H1 (cell line): ENCODE results near the gene MYO7B. TPM values are rescaled to one million over a fixed set of nuclear protein-coding genes. Genes with fewer than 3 reads are reported as not detected.

ENCODE experiments used
- CTCF ChIA-PET: fragments of 300-600 bp; sonication (Branson Sonifier 250); formaldehyde crosslinking; loops from one replicate; lab custom pipeline; 2021; ENCODE audit not compliant: partially characterized antibody; lab: Charles Lee
- POLR2A ChIA-PET: fragments of 300-600 bp; sonication (Branson Sonifier 250); formaldehyde crosslinking; loops from one replicate; lab custom pipeline; 2021; ENCODE audit warnings: inconsistent platforms; ENCODE audit not compliant: partially characterized antibody; lab: Charles Lee
- DNase-seq, 2 experiments: peaks; one replicate each; pipeline versions ENCODE4 v3.0.0 to v3.0.0-alpha.2; 2010 to 2022; ENCODE audit warnings: low spot score in 2 of 2, low read depth in 1 of 2, mixed read lengths in 1 of 2
- FAIRE-seq: peaks from 2 replicates; lab custom pipeline; 2011; peaks lifted over from hg19 to GRCh38; lab: Jason Lieb, UNC
- H2AFZ ChIP-seq: 2 replicates; pipeline ENCODE4 v1.8.1; 2012; ENCODE audit warnings: low read length, inconsistent platforms
- H2AK5ac ChIP-seq: 2 replicates; pipeline ENCODE4 v1.6.1; 2013; ENCODE audit warnings: low read depth, low read length
- H2BK120ac ChIP-seq: replicated peaks from 2 replicates; pipeline ENCODE3; 2013; ENCODE audit warnings: low read depth, low read length, inconsistent platforms
- H2BK12ac ChIP-seq: 2 replicates; pipeline ENCODE4 v1.6.1; 2013; ENCODE audit warnings: low read depth, low read length
- H2BK15ac ChIP-seq: 2 replicates; pipeline ENCODE4 v1.6.1; 2013; ENCODE audit warnings: low read length
- H2BK20ac ChIP-seq: 2 replicates; pipeline ENCODE4 v1.6.1; 2013; ENCODE audit warnings: low read length
- H2BK5ac ChIP-seq: 2 replicates; pipeline ENCODE4 v1.6.1; 2013; ENCODE audit warnings: low read depth, low read length
- H3K14ac ChIP-seq: 2 replicates; pipeline ENCODE4 v1.6.1; 2013; ENCODE audit warnings: inconsistent platforms; ENCODE audit not compliant: insufficient read length
- H3K18ac ChIP-seq: 2 replicates; pipeline ENCODE4 v1.6.1; 2013; ENCODE audit warnings: low read length; ENCODE audit errors: extremely low read depth
- H3K23ac ChIP-seq: 2 replicates; pipeline ENCODE4 v1.6.1; 2013; ENCODE audit warnings: inconsistent platforms; ENCODE audit not compliant: insufficient read length
- H3K23me2 ChIP-seq: 2 replicates; pipeline ENCODE4 v1.6.1; 2013; ENCODE audit warnings: low read depth, low read length
- H3K27ac ChIP-seq: 2 replicates; pipeline ENCODE4 v1.6.1; 2011; ENCODE audit warnings: low read depth, low read length, inconsistent platforms
- H3K27me3 ChIP-seq, 4 experiments: replicated peaks in 1 of 4; 1 replicate in 1 of 4; 2 replicates in 3 of 4; pipeline versions ENCODE4 v1.6.1 to v1.8.1; 2011 to 2013; ENCODE audit warnings: low read length in 3 of 4, mild to moderate bottlenecking in 3 of 4, inconsistent platforms in 2 of 4, mixed read lengths in 2 of 4, moderate library complexity in 1 of 4; ENCODE audit not compliant: control insufficient read depth in 3 of 4, insufficient read depth in 3 of 4; ENCODE audit errors: extremely low read depth in 1 of 4
- H3K36me3 ChIP-seq, 4 experiments: 2 replicates each; pipeline versions ENCODE4 v1.6.1 to v1.8.1; 2011 to 2013; ENCODE audit warnings: mild to moderate bottlenecking in 4 of 4, low read length in 3 of 4, moderate library complexity in 2 of 4, control low read depth in 1 of 4, inconsistent platforms in 1 of 4; ENCODE audit not compliant: insufficient read depth in 4 of 4, control insufficient read depth in 2 of 4
- H3K4ac ChIP-seq: replicated peaks from 2 replicates; pipeline ENCODE3; 2013; ENCODE audit warnings: low read length, low read depth, mixed read lengths, inconsistent platforms; ENCODE audit not compliant: insufficient read length
- H3K4me1 ChIP-seq, 4 experiments: replicated peaks in 1 of 4; 1 replicate in 1 of 4; 2 replicates in 3 of 4; pipeline versions ENCODE4 v1.6.1 to v1.8.1; 2011 to 2013; ENCODE audit warnings: low read length in 3 of 4, inconsistent platforms in 2 of 4, mixed read lengths in 1 of 4; ENCODE audit not compliant: insufficient read depth in 4 of 4, control insufficient read depth in 3 of 4
- H3K4me2 ChIP-seq, 2 experiments: 2 replicates each; pipeline versions ENCODE4 v1.6.1 to v1.8.1; 2011 to 2013; ENCODE audit warnings: low read depth in 2 of 2, low read length in 2 of 2, control low read depth in 1 of 2, inconsistent platforms in 1 of 2, mild to moderate bottlenecking in 1 of 2; ENCODE audit not compliant: insufficient read depth in 1 of 2
- H3K4me3 ChIP-seq, 4 experiments: fragments of 200-600, 300-600 bp in 1 of 4; sonication (generic), shearing (Covaris generic), sonication (Bioruptor Twin) in 1 of 4; 2 replicates each; pipeline versions ENCODE4 v1.5.1 to v1.8.1; 2011 to 2016; ENCODE audit warnings: low read length in 4 of 4, low read depth in 3 of 4, control low read depth in 2 of 4, inconsistent platforms in 2 of 4, mild to moderate bottlenecking in 2 of 4, mixed read lengths in 1 of 4, moderate library complexity in 1 of 4; ENCODE audit not compliant: insufficient read depth in 2 of 4; ENCODE audit errors: extremely low read depth in 1 of 4
- H3K56ac ChIP-seq: replicated peaks from 2 replicates; pipeline ENCODE3; 2013; ENCODE audit warnings: low read depth, mild to moderate bottlenecking, mixed read lengths, low read length, inconsistent platforms; ENCODE audit not compliant: insufficient read length
- H3K79me1 ChIP-seq: 2 replicates; pipeline ENCODE4 v1.6.1; 2013; ENCODE audit warnings: low read depth, low read length, control low read depth
- H3K79me2 ChIP-seq, 2 experiments: 2 replicates each; pipeline versions ENCODE4 v1.6.1 to v1.8.1; 2012 to 2013; ENCODE audit warnings: low read length in 2 of 2, mild to moderate bottlenecking in 2 of 2, inconsistent platforms in 1 of 2; ENCODE audit not compliant: insufficient read depth in 2 of 2, control insufficient read depth in 1 of 2
- H3K9ac ChIP-seq, 4 experiments: replicated peaks in 1 of 4; 1 replicate in 1 of 4; 2 replicates in 3 of 4; pipeline versions ENCODE4 v1.6.1 to v1.8.1; 2011 to 2013; ENCODE audit warnings: low read depth in 3 of 4, low read length in 3 of 4, control low read depth in 2 of 4, mild to moderate bottlenecking in 2 of 4, moderate library complexity in 2 of 4, inconsistent platforms in 1 of 4; ENCODE audit errors: extremely low read depth in 1 of 4
- H3K9me3 ChIP-seq, 2 experiments: 2 replicates each; pipeline versions ENCODE4 v1.6.1 to v1.8.1; 2012 to 2013; ENCODE audit warnings: mild to moderate bottlenecking in 2 of 2, moderate library complexity in 2 of 2, control low read depth in 1 of 2, inconsistent platforms in 1 of 2, low read depth in 1 of 2, low read length in 1 of 2, mixed read lengths in 1 of 2; ENCODE audit not compliant: insufficient read depth in 2 of 2
- H4K20me1 ChIP-seq, 2 experiments: replicated peaks in 1 of 2; 2 replicates each; pipeline versions ENCODE3 to v1.8.1; 2011 to 2013; ENCODE audit warnings: inconsistent platforms in 2 of 2, low read length in 2 of 2, mild to moderate bottlenecking in 1 of 2; ENCODE audit not compliant: insufficient read depth in 2 of 2, control insufficient read depth in 1 of 2
- H4K5ac ChIP-seq: 2 replicates; pipeline ENCODE4 v1.6.1; 2013; ENCODE audit warnings: low read length, low read depth, mixed read lengths, inconsistent platforms; ENCODE audit not compliant: insufficient read length
- H4K8ac ChIP-seq: 2 replicates; pipeline ENCODE4 v1.8.0; 2013; ENCODE audit warnings: mild to moderate bottlenecking, moderate library complexity, low read length, inconsistent platforms; ENCODE audit not compliant: insufficient read depth; ENCODE audit errors: extremely low read depth
- H4K91ac ChIP-seq: replicated peaks from 2 replicates; pipeline ENCODE3; 2013; ENCODE audit warnings: low read length, mixed read lengths, inconsistent platforms; ENCODE audit not compliant: insufficient read length
- BACH1 ChIP-seq: IDR thresholded peaks from 2 replicates; pipeline ENCODE4 v1.6.1; 2012; ENCODE audit warnings: low read length, improper control_type of control experiment
- BRCA1 ChIP-seq: IDR thresholded peaks from 2 replicates; pipeline ENCODE4 v1.6.1; 2012; ENCODE audit warnings: low read depth, low read length, improper control_type of control experiment
- CBX5 ChIP-seq: fragments of 300-800, 300-1000 bp; sonication (generic); IDR thresholded peaks from 2 replicates; pipeline ENCODE4 v1.7.1; 2016; ENCODE audit warnings: antibody characterized with exemption, low read length, low read depth
- HDAC2 ChIP-seq, 2 experiments: fragments of 300-600 bp in 1 of 2; sonication (generic) in 1 of 2; IDR thresholded peaks; 2 replicates each; pipeline ENCODE4 v1.6.1; 2011 to 2012; ENCODE audit warnings: low read depth in 2 of 2, low read length in 2 of 2, mild to moderate bottlenecking in 2 of 2, moderate library complexity in 2 of 2, borderline replicate concordance in 1 of 2, inconsistent platforms in 1 of 2
- NANOG ChIP-seq: IDR thresholded peaks from 2 replicates; pipeline ENCODE4 v1.6.1; 2011; ENCODE audit warnings: low read length, low read depth, mild to moderate bottlenecking, inconsistent platforms; ENCODE audit not compliant: insufficient read depth, poor library complexity, severe bottlenecking
- RFX5 ChIP-seq: IDR thresholded peaks from 2 replicates; pipeline ENCODE4 v1.6.1; 2011; ENCODE audit warnings: low read depth, low read length, improper control_type of control experiment, borderline replicate concordance
- RNF2 ChIP-seq: fragments of 200-900, 300-1000 bp; sonication (generic); IDR thresholded peaks from 2 replicates; pipeline ENCODE4 v1.7.1; 2016; ENCODE audit warnings: borderline replicate concordance, low read depth, mild to moderate bottlenecking, antibody characterized with exemption, low read length; ENCODE audit not compliant: poor library complexity, severe bottlenecking; ENCODE audit errors: missing control alignments
- SAP30 ChIP-seq: fragments of 300-600 bp; sonication (generic); IDR thresholded peaks from 2 replicates; pipeline ENCODE4 v1.7.1; 2012; ENCODE audit warnings: low read length, moderate library complexity, mild to moderate bottlenecking, inconsistent platforms; ENCODE audit not compliant: insufficient read depth, insufficient replicate concordance
- SRF ChIP-seq: IDR thresholded peaks from 2 replicates; pipeline ENCODE4 v1.6.1; 2011; ENCODE audit warnings: mild to moderate bottlenecking, low read depth, low read length, moderate library complexity
- TCF12 ChIP-seq: IDR thresholded peaks from 2 replicates; pipeline ENCODE4 v1.6.1; 2011; ENCODE audit warnings: low read depth, mild to moderate bottlenecking, low read length
- WGBS, 2 experiments: shearing (Covaris generic) in 1 of 2; methylation state at CpG; one replicate each; pipeline versions ENCODE4 v1.1.6 to v1.1.7; 2013 to 2015; ENCODE audit warnings: low lambda C conversion rate in 2 of 2, mixed read lengths in 2 of 2, inconsistent platforms in 1 of 2, low coverage in 1 of 2, missing lambda C conversion rate in 1 of 2; ENCODE audit not compliant: insufficient replicate concordance in 2 of 2, insufficient coverage in 1 of 2, insufficient read length in 1 of 2; ENCODE audit errors: extremely low coverage in 1 of 2, missing lambda C conversion rate in 1 of 2; 5-methylcytosine and 5-hydroxymethylcytosine counted together
- polyA plus RNA-seq, 7 experiments: library from polyadenylated mRNA; depleted of rRNA in 3 of 7; stranded (reverse) in 5 of 7; unstranded in 2 of 7; fragments of >200 nt in 5 of 7; fragments of 200-250 nt in 2 of 7; gene quantifications; 1 replicate in 5 of 7; 2 replicates in 1 of 7; 4 replicates in 1 of 7; pipeline versions ENCODE4 v1.2.1 to v1.2.3, GENCODE V29; 2011 to 2013; ENCODE audit warnings: missing spikeins in 2 of 7, mixed read lengths in 2 of 7
- total RNA-seq: library from RNA; stranded (reverse); fragmentation: NEBNext Ultra II Directional; extraction: Animal tissue kit (Norgen Biotek cat#: 25700); gene quantifications from 2 replicates; pipeline ENCODE4 v1.2.1, GENCODE V29; 2021

Gene MYO7B
- total and polyA plus RNA-seq, 2 of the 8 experiments (the other 6 are each of a cell fraction or from before 2014, with no cell fraction given): not detected

DNA sequence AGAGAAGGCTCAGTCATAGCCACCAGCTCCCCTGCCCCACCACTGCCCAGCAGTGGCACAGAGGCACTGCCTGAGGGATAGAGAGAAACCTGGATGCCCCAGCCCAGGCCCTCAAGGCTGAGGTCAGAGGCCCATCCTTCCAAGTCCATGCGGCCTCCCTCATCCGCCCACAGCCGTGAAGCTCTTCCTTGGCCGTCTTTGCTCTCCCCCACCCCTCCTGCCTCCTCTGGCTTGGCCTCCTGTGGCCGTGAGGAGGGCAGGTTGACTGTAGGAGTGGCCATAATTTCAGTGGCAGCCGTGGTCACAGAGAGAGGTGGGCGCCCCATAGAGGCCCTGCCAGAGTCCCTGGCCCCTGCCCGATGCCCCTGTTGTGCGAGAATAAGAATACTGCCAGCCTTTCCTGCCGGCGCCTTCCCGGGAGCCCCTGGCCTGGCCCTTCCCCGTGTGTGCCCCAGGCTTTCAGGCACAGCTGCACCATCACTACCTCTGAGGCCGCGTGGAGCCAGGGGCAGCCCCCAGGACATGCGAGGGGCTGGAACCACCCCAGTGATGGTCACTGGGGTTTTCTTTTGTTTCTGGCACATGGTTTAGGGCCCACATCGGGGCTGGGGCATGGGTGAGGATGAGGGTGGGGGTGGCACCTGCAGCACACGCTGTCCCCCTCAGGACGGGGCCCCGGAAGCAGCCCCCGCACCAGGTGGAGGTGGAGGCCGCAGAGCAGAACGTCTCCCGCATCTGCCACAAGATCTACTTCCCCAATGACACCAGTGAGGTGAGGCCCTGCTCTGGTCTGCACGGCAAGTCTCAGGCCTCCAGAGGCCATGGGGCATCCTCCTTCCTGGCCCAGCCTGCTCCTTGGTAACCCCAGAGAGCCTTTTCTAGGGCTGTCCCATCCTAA is 97.4 kb downstream of the MYO7B start:
- Histone ChIP-seq H3K4ac (no peak overlapping the region), H2BK12ac (no peak overlapping the region), H3K18ac (no peak overlapping the region), H3K36me3 (no peaks in the 10 kb centered on the region), H3K4me3 (no peak overlapping the region), H3K9me3 (no peaks in the 10 kb centered on the region), H3K14ac (no peak overlapping the region), H3K4me1 (peaks cover 0 to 9% (median 2%) of the 10 kb centered on the region in 4 experiments; a peak in 5 of 7 replicates), H2BK120ac (no peak overlapping the region), H2BK5ac (no peak overlapping the region), H3K23me2 (no peaks in the 10 kb centered on the region), H3K23ac (no peak overlapping the region), H2BK20ac (no peak overlapping the region), H2BK15ac (no peak overlapping the region), H4K20me1 (no peaks in the 10 kb centered on the region), H2AFZ (no peak overlapping the region), H4K91ac (no peak overlapping the region), H4K5ac (no peak overlapping the region), H4K8ac (peak overlapping the region; percentile 45; the same call in 1 of the 2 replicates), H3K27me3 (no peaks in the 10 kb centered on the region), H3K79me2 (no peaks in the 10 kb centered on the region), H3K4me2 (no peak overlapping the region), H3K27ac (no peak overlapping the region), H3K79me1 (no peaks in the 10 kb centered on the region), H3K56ac (no peak overlapping the region), H3K9ac (no peak overlapping the region), H2AK5ac (no peak overlapping the region)
- WGBS, 2 experiments: 93% methylated on average over 18 of the region's 25 CpGs; no CpG with 5 or more reads in 1 of the 2 experiments
- CTCF ChIA-PET: interaction anchor here (2.6 to 3.2 kb wide), 2 partner anchors 17 to 42 kb away, joined by 9 to 15 read pairs; no protein-coding TSS in a partner anchor
- no peak for DNase-seq
- FAIRE-seq: no peak
- POLR2A ChIA-PET: no interaction called here
- TF ChIP-seq BACH1 (no peak), NANOG (no peak), TCF12 (no peak), SRF (no peak), RFX5 (no peak), CBX5 (no peak), HDAC2 (IDR thresholded peaks at IDR 0.05; ENCODE audit: borderline replicate concordance in 1 of 2, low read depth in 2 of 2, low read length in 2 of 2) (no peak), RNF2 (no peak), SAP30 (no peak), BRCA1 (no peak)
